RWPE2 (cell line): Measurements from ENCODE around the gene CROCC.

Source experiments
- ATAC-seq: fragments of 200-7000 bp; cut with Tn5 transposase; 3 replicates; pipeline ENCODE4 v1.9.1; 2021; ENCODE audit warnings: low read depth
- DNase-seq: peaks from one replicate; pipeline ENCODE4 v3.0.0-alpha.2; 2020; ENCODE audit warnings: low spot score
- H3K27ac ChIP-seq: fragments of 450-650 bp; 2 replicates; pipeline ENCODE4 v1.5.1; 2017; ENCODE audit warnings: mild to moderate bottlenecking; ENCODE audit not compliant: poor library complexity, severe bottlenecking
- H3K27me3 ChIP-seq: fragments of 250-450 bp; sonication (Bioruptor Pico); 2 replicates; pipeline ENCODE4 v1.5.1; 2021; ENCODE audit warnings: mild to moderate bottlenecking, moderate library complexity; ENCODE audit not compliant: insufficient read depth, poor library complexity, severe bottlenecking
- H3K36me3 ChIP-seq: fragments of 250-450 bp; sonication (Bioruptor Pico); 2 replicates; pipeline ENCODE4 v1.5.1; 2020; ENCODE audit warnings: low read depth, mild to moderate bottlenecking, moderate library complexity
- H3K4me1 ChIP-seq: fragments of 250-450 bp; sonication (Bioruptor Pico); 2 replicates; pipeline ENCODE4 v1.5.1; 2021; ENCODE audit warnings: mild to moderate bottlenecking, moderate library complexity; ENCODE audit not compliant: insufficient read depth, poor library complexity, severe bottlenecking
- H3K4me3 ChIP-seq: fragments of 250-450 bp; sonication (Bioruptor Pico); 2 replicates; pipeline ENCODE4 v1.5.1; 2021; ENCODE audit warnings: mild to moderate bottlenecking, moderate library complexity; ENCODE audit not compliant: severe bottlenecking
- H3K9me3 ChIP-seq: fragments of 250-450 bp; sonication (Bioruptor Pico); 2 replicates; pipeline ENCODE4 v1.5.1; 2021; ENCODE audit warnings: mild to moderate bottlenecking, moderate library complexity; ENCODE audit not compliant: severe bottlenecking
- TF ChIP-seq, protein P1 (sequence below): fragments of 450-650 bp; IDR thresholded peaks from one replicate; pipeline ENCODE4 v1.5.1; 2017; ENCODE audit warnings: mild to moderate bottlenecking, moderate library complexity; ENCODE audit not compliant: poor library complexity, severe bottlenecking

The CROCC gene

DNA sequence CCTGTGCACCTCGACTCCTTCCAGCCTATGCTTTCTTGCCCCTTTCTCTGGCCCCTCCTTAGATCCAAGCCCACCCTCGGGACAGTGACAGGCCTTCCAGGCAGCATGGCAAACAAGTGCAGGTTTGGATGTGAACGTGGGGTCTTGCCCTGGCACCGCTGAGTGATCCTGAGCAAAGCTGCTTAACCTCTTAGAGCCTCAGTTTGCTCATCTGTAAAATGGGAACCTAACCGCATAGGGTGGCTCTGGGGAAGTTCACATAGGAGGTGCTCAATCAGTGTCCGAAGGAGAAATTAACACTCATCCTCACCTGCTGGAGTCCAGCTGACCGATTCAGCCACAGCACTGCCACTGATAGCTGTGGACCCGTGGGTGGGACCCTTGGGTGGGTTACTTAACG is 51.5 kb downstream of the CROCC start:
- no peak overlapping the region for H3K4me3 ChIP-seq
- DNase-seq (no peak), ATAC-seq (no peak)
- no peaks in the 10 kb centered on the region for H3K27me3 ChIP-seq
- H3K4me1 ChIP-seq = no peaks in the 10 kb centered on the region
- H3K27ac ChIP-seq = no peak overlapping the region
- H3K36me3 ChIP-seq = no peaks in the 10 kb centered on the region
- TF ChIP-seq, protein P1, sequence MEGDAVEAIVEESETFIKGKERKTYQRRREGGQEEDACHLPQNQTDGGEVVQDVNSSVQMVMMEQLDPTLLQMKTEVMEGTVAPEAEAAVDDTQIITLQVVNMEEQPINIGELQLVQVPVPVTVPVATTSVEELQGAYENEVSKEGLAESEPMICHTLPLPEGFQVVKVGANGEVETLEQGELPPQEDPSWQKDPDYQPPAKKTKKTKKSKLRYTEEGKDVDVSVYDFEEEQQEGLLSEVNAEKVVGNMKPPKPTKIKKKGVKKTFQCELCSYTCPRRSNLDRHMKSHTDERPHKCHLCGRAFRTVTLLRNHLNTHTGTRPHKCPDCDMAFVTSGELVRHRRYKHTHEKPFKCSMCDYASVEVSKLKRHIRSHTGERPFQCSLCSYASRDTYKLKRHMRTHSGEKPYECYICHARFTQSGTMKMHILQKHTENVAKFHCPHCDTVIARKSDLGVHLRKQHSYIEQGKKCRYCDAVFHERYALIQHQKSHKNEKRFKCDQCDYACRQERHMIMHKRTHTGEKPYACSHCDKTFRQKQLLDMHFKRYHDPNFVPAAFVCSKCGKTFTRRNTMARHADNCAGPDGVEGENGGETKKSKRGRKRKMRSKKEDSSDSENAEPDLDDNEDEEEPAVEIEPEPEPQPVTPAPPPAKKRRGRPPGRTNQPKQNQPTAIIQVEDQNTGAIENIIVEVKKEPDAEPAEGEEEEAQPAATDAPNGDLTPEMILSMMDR = no peak
- no peaks in the 10 kb centered on the region for H3K9me3 ChIP-seq

DNA sequence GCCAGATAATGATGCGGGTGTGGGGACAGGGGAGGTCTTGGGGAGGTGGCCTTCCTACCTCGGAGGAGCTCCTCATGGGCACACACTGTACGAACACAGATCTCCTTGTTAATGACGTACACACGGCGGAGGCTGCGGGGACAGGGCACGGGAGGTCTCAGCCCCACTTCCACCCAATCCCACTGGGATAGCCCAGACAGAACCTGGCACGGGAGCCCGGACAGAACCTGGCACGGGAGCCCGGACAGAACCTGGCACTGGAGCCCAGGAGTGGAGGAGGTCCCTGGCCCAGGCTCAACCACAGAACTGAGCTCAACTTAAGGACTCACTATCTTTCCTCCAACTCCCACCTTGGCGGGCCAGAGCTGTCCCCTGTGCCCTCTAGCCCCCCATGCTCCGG is 53.5 kb downstream of the CROCC start:
- Histone ChIP-seq H3K4me3 (no peak overlapping the region), H3K27ac (no peak overlapping the region), H3K4me1 (no peaks in the 10 kb centered on the region), H3K36me3 (no peaks in the 10 kb centered on the region), H3K9me3 (no peaks in the 10 kb centered on the region), H3K27me3 (no peaks in the 10 kb centered on the region)
- no peak for DNase-seq
- TF ChIP-seq, protein P1 = no peak
- ATAC-seq = no peak

DNA sequence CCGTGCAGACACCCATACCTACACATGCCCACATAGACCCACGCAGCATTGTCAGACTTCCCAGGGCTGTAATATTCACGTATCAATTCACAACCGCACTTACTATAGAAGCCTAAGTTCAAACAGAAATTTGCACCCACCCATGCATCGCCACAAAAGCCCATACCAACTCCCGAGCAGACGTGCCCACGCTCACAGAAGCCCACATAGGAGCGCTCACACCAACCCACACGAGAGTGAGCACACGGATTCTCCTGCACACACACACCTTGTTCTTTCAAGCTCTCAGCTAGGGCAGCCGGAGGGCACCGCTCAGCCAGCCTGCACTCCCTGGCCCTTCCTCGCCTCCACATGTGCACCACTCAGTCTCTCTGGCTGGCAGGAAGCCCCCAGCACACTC is 54.1 kb downstream of the CROCC start:
- no peaks in the 10 kb centered on the region for H3K36me3 ChIP-seq
- ATAC-seq (no peak), DNase-seq (no peak)
- H3K4me1 ChIP-seq = peaks cover under 1% of the 10 kb centered on the region
- no peak overlapping the region for H3K27ac ChIP-seq
- no peak overlapping the region for H3K4me3 ChIP-seq
- H3K9me3 ChIP-seq = no peaks in the 10 kb centered on the region
- H3K27me3 ChIP-seq = no peaks in the 10 kb centered on the region
- TF ChIP-seq, protein P1 = no peak

DNA sequence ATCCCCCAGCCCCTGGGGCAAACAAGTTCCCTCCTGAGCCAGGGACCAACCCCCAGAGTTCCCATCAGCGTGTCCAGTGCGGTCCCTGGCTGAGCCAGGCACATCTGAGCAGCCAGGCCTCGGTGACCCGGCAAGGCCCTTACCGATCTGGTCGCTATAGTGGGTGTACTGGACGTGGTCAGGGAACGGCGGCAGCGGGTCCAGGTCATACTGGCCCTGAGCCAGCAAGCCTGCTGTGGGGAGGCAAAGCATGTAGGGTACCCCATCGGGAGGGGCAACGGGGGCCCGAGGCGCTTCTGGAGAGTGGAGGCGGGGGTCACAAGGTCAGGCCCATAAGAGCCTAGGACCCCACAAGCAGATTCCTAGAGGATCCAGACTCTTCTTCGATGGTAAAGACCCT is 55.2 kb downstream of the CROCC start:
- no peak for ATAC-seq
- peaks cover 10% of the 10 kb centered on the region for H3K4me1 ChIP-seq

DNA sequence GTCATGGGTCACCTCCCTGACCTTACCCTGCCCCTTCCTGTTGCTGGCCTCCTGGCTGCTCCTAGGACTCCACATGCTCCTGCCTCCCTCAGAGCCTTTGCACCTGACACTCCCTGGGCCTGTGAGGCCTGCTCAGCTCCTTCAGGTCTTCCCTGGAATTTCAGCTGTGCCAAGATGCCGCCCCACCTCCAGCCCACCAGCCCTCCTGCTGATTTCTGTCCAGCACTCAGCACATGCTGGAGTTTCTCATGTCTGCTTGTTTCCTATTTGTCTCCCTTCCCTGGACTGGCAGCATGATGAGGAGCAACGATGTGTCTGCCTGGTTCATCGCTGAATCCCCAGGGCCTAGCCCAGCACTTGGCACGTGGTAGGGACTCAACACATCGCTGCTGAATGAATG is 55.6 kb downstream of the CROCC start:
- Histone ChIP-seq H3K4me1 (peaks cover 10% of the 10 kb centered on the region), H3K27ac (no peak overlapping the region), H3K9me3 (no peaks in the 10 kb centered on the region), H3K4me3 (no peak overlapping the region), H3K36me3 (no peaks in the 10 kb centered on the region), H3K27me3 (no peaks in the 10 kb centered on the region)
- TF ChIP-seq, protein P1 = no peak
- DNase-seq (no peak), ATAC-seq (no peak)

More for the DNA sequence above, 55.2 kb downstream of the CROCC start:
- Histone ChIP-seq H3K36me3 (no peaks in the 10 kb centered on the region), H3K4me3 (no peak overlapping the region), H3K27ac (no peak overlapping the region), H3K27me3 (no peaks in the 10 kb centered on the region), H3K9me3 (no peaks in the 10 kb centered on the region)
- peak; percentile 49 for DNase-seq
- TF ChIP-seq, protein P1 = no peak
